ENCODE measurements around the gene CAMK2G. TPM values are rescaled to one million over a fixed set of nuclear protein-coding genes. Genes with fewer than 3 reads are reported as not detected.

Gene CAMK2G
- total and polyA plus RNA-seq, 7 donors = 15.8 to 60.3 (median 50.5) TPM

DNA sequence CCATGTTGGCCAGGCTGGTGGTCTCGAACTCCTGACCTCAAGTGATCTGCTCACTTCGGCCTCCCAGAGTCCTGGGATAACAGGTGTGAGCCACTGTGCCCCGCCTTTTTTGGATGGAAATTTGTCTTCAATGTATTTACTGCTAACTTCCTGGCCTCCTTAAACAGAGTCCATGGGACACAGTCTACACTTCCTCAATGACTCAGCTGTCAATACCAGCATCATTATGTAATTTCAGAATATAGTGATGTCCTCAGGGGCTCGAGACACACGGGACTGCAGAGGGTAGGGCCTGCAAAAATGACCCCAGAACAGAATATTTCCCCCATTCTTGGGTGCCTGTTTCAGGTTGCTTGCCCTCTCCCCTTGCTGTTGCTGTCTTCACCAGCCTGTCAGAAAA, 31.1 kb downstream of the CAMK2G start:
- peaks cover 5% of the 10 kb centered on the region for H3K4me1 ChIP-seq
- no peaks in the 10 kb centered on the region for H3K27me3 ChIP-seq (ENCODE audit: insufficient read depth in 3 of 3, low read length in 2 of 3)
- peaks cover 0 to 85% of the 10 kb centered on the region in 2 donors for H3K36me3 ChIP-seq (ENCODE audit: insufficient read depth in 1 of 2, low read depth in 1 of 2)
- H3K4me3 ChIP-seq = no peak overlapping the region
- no peaks in the 10 kb centered on the region for H3K9me3 ChIP-seq
- DNase-seq = no peak
- peak in 3 of 4 donors; percentile 43 to 64 (median 43) for ATAC-seq
- peak overlapping the region; percentile 55 for H3K27ac ChIP-seq
- TF ChIP-seq, protein P1, sequence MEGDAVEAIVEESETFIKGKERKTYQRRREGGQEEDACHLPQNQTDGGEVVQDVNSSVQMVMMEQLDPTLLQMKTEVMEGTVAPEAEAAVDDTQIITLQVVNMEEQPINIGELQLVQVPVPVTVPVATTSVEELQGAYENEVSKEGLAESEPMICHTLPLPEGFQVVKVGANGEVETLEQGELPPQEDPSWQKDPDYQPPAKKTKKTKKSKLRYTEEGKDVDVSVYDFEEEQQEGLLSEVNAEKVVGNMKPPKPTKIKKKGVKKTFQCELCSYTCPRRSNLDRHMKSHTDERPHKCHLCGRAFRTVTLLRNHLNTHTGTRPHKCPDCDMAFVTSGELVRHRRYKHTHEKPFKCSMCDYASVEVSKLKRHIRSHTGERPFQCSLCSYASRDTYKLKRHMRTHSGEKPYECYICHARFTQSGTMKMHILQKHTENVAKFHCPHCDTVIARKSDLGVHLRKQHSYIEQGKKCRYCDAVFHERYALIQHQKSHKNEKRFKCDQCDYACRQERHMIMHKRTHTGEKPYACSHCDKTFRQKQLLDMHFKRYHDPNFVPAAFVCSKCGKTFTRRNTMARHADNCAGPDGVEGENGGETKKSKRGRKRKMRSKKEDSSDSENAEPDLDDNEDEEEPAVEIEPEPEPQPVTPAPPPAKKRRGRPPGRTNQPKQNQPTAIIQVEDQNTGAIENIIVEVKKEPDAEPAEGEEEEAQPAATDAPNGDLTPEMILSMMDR (IDR thresholded peaks at IDR 0.05) = no peak
- WGBS, 3 donors = 53 to 65% (median 56%) methylated on average over 5 of the region's 5 CpGs
- intact Hi-C loops (cut with DNase I) = no loop called here

DNA sequence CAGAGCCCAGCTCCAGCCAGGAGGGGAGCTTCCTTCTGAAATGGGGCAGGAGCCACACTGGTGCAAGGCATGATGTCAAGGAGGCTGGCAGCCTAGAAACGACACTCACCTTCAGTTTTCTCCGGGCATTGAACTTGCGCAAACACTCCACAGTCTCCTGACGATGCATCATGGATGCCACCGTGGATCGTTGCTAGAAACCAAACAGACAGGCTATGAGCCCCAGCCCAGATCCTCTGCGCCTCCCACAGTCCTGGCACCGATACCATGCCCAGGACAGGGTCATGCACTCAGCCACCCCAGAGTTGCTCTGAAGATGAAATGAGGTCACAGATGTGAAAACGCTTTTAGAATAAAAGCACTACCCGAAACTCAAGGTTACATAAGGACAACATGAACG, 32.0 kb downstream of the CAMK2G start:
- ATAC-seq (no peak), DNase-seq (no peak)
- WGBS, 3 donors = 79 to 81% (median 80%) methylated on average over 11 of the region's 11 CpGs
- H3K36me3 ChIP-seq (ENCODE audit: insufficient read depth in 1 of 2, low read depth in 1 of 2) = peaks cover 0 to 85% of the 10 kb centered on the region in 2 donors
- peaks cover 5% of the 10 kb centered on the region for H3K4me1 ChIP-seq
- no peaks in the 10 kb centered on the region for H3K27me3 ChIP-seq (ENCODE audit: insufficient read depth in 3 of 3, low read length in 2 of 3)
- intact Hi-C loops (cut with DNase I) = no loop called here
- H3K27ac ChIP-seq = peak overlapping the region; percentile 55
- TF ChIP-seq, protein P1 (IDR thresholded peaks at IDR 0.05) = no peak
- H3K9me3 ChIP-seq = no peaks in the 10 kb centered on the region
- H3K4me3 ChIP-seq = no peak overlapping the region

DNA sequence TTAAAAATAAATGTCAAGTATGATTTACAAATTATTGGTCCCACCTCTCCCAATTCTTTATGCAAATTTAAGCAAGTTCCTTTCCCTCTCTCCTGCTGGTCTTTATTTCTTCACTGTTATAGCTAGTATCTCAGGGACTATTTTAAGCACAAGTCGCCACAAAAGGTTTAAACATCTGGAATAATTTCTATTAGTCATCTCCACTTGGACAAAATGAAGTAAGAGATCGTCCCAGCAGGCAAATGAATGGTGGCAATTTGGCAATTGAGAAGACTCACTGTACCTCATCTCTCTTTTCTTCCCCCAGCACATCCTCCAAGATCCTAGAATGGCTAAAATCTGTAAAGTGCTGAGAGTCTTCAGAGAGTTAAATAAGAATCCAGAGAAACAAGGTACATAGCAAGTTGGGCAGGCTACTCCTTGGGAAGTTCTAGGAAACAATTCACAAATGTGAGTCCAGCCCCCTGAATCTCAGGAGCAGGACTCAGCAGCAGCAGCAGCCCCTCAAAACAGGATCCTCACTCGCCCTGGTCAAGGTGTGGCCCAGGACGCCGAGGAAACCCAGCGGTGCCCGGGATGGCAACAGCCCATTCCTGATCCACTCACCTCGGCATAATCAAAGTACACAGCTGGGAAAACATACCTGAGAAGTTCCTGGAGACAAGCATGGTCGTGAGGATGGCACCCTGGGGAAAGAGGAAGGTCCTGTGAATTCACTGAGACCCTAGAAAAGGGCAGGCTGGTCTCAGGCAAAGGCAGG, 32.6 kb downstream of the CAMK2G start:
- Histone ChIP-seq H3K4me3 (no peak overlapping the region), H3K9me3 (no peaks in the 10 kb centered on the region), H3K27me3 (ENCODE audit: insufficient read depth in 3 of 3, low read length in 2 of 3) (no peaks in the 10 kb centered on the region), H3K4me1 (peaks cover 5% of the 10 kb centered on the region), H3K27ac (no peak overlapping the region), H3K36me3 (ENCODE audit: insufficient read depth in 1 of 2, low read depth in 1 of 2) (peaks cover 0 to 85% of the 10 kb centered on the region in 2 donors)
- intact Hi-C loops (cut with DNase I) = no loop called here
- 81 to 84% (median 84%) methylated on average over 9 of the region's 9 CpGs for WGBS, 3 donors
- no peak for DNase-seq
- TF ChIP-seq, protein P1 (IDR thresholded peaks at IDR 0.05) = no peak
- ATAC-seq = no peak

DNA sequence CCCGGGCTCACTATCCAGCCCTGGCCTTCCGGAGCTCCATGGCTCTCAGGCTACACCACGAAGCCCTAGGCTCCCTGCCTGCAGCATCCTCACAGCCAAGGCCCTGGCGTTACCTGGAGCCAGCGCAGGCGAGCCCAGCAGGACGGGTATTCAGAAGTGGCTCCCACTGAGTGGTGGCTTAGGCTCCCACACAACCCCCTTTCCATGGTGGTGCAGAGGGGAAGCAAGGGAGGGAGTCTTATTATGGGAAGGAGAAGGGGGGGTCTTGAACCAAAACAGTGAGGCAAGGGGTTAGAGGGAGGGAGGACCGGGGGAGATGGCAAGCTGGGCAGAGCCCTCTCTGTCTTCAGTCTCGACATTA, 33.3 kb downstream of the CAMK2G start:
- Histone ChIP-seq H3K27ac (no peak overlapping the region), H3K36me3 (ENCODE audit: insufficient read depth in 1 of 2, low read depth in 1 of 2) (peaks cover 0 to 85% of the 10 kb centered on the region in 2 donors)

More for the DNA sequence above, 33.3 kb downstream of the CAMK2G start:
- intact Hi-C loops (cut with DNase I) = no loop called here
- TF ChIP-seq, protein P1 (IDR thresholded peaks at IDR 0.05) = no peak
- no peak for DNase-seq
- Histone ChIP-seq H3K4me3 (no peak overlapping the region), H3K4me1 (peaks cover 5% of the 10 kb centered on the region), H3K9me3 (no peaks in the 10 kb centered on the region), H3K27me3 (ENCODE audit: insufficient read depth in 3 of 3, low read length in 2 of 3) (no peaks in the 10 kb centered on the region)
- no peak for ATAC-seq
- 88 to 96% (median 90%) methylated on average over 9 of the region's 9 CpGs for WGBS, 3 donors
